IPS-NIHi11 (cell line): ENCODE results near the gene CFAP299.
"Not testable (repeated sequence)": the region's sequence is repeated elsewhere in the genome, so short reads cannot be mapped to it uniquely, and the experiment has no call there.

ENCODE experiments used
- DNase-seq: peaks from one replicate; pipeline ENCODE4 v3.0.0; 2012; ENCODE audit warnings: mixed read lengths, low spot score

Gene CFAP299

GRCh38 chr4:80335554-80336358 lies at the start of gene CFAP299:
Gene CFAP299 (plus strand): TSS chr4:80335730.
- peak; percentile 95 for DNase-seq

GRCh38 chr4:80286451-80286850 lies 49.1 kb upstream of the CFAP299 start:
- no peak for DNase-seq

GRCh38 chr4:80290665-80291064 lies 44.9 kb upstream of the CFAP299 start:
- DNase-seq = not testable (repeated sequence)

GRCh38 chr4:80294206-80294605 lies 41.3 kb upstream of the CFAP299 start:
- DNase-seq = no peak

DNA sequence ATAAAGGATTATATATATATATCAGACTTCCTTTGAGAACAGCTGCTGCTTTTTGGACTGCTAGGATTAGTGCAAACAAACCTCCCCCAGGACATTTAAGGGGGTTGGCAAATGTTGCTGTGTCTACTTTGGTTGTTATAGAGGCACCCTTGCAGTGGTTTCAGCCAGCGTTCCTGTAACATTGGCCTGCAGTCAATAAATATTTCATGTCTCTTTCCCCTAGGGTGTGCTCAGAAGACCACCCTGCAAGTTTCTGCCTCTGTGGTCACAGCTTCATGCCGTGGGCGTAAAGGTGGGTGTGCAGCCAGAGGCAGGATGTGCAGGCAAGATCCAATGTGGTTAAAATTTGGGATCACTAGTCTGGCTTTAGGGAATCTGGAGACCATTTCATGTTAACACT lies 40.2 kb upstream of the CFAP299 start:
- DNase-seq = no peak

DNA sequence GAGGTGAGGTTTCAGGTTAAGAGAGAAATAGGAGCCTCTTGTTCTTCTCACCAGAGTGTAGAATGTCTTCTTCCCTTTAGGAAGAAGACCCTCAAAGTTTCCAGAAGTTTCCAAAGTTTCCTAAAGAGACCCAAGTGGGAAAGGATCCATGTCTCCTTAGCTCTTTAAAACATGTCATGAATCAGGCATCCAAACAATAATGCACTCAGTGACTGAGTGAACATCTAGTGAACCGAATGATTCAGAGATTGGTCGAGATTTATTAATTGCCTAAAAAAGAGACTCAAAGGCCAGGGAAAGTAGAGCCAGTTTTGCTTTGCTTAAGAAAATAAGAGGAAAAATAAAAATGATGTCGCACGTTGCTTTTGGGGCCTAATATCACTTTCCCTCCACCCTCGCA lies 39.7 kb upstream of the CFAP299 start:
- DNase-seq = no peak

GRCh38 chr4:80301884-80302283 lies 33.6 kb upstream of the CFAP299 start:
- no peak for DNase-seq

DNA sequence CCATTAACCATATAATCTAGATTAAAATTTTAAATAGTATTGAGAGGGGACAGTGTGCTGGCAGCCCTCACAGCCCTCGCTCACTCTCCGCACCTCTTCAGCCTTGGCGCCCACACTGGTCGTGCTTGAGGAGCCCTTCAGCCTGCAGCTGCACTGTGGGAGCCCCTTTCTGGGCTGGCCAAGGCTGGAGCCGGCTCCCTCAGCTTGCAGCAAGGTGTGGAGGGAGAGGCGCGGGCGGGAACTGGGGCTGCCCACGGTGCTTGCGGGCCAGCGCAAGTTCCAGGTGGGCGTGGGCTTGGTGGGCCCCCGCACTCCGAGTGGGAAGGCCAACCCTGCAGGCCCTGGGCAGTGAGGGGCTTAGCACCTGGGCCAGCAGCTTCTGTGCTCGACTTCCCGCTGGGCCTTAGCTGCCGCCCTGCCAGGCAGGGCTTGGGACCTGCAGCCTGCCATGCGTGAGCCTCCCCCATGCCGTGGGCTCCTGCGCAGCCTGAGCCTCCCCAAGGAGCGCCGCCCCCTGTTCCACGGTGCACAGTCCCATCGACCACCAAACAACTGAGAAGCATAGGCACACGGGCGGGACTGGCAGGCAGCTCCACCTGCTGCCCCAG lies 32.8 kb upstream of the CFAP299 start:
- DNase-seq = no peak

- DNase-seq = no peak
Observed at GRCh38 chr4:80305466-80305865, 30.1 kb upstream of the CFAP299 start.

GRCh38 chr4:80306260-80306659 lies 29.3 kb upstream of the CFAP299 start:
- DNase-seq = no peak

DNA sequence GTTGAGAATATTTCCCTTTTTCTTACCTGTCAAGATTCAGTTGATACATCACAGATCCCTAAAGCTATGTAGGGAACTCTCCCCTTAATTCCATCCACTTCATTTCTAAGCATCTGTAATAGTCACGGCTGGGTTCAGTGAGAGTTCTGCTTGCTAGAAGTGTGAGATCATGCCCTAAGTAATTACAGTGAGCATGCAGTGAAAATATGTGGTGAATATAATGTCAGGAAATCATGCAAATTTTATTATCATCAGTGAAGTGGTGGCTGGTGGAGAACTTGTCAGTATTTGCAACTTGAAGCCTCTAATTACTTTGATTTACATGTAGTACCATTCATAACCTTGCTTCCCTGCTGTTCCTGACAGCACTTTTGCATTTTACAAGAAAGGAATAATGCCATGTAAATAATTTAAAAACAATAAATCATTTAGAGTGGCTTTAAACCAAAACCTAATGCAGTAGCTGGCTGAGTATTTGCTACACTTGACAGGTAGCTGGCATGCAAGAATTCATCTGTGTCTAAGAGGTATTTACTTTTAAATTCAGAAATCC lies 28.3 kb upstream of the CFAP299 start:
- DNase-seq = peak; percentile 17

- DNase-seq = peak; percentile 24
Observed at GRCh38 chr4:80307774-80308465, 27.6 kb upstream of the CFAP299 start.

DNA sequence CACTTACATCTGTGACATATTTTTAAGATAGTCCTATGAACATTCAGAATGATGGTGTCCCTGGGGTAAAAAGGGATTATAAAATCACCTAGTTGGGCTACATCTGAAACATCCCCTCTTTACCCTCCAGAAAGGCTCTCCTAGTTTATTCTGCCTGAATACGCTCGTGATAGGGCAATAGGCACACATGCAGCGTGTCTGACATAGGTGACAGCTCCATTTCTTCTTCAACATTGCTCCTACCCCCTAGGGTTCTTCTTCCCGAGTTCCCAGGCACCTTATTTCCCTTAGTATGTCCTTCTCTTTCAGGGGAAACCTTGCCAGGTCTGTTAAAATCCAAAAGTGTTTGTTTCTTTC lies 27.1 kb upstream of the CFAP299 start:
- no peak for DNase-seq

DNA sequence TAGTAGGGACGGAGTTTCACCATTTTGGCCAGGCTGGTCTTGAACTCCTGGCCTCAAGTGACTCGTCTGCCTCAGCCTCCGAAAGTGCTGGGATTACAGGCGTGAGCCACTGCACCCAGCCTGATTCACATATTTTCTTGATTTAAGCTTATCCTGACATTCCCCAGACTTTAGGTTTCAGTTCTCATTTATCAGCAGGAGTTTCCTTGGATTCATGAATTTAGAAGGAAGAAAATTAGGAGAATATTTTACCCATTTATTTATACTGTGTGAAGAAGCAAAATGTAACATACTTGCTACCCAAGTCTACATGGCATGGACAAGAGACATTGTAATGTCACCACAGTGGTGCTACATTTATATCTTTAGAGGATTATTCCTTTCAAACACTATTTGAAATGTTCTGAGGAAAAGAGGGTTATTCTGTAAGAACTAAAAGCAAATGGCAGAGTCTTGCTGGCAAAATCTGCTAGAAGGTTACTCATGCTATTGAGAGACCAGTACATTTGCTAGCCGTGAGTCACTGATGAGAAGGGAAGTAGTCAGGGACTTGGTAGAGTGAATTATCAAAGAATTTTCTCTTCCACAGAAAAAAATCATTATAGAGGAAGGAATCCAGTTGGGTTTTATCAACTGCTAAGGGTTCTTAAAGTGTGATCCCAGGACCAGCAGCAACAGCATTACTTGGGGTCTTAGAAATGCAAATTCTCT lies 26.1 kb upstream of the CFAP299 start:
- DNase-seq = no peak

DNA sequence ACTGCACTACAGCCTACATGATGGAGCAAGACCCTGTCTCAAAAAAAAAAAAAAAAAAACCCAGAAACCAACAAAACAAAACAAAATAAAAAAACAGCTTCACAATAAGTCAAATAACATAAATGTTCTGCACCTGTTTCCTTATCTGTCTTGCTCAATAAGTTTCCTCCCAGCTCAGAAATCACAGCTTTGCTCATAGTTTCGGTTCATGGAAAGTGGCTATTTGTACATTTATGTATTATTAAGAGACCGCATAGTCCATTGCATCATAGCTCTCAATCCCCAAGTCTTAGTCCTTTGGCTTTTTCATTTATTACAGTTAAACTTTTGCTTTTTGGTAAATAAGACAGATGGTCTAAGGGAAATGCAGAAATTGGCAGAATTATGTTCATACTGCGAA lies 24.4 kb upstream of the CFAP299 start:
- no peak for DNase-seq

DNA sequence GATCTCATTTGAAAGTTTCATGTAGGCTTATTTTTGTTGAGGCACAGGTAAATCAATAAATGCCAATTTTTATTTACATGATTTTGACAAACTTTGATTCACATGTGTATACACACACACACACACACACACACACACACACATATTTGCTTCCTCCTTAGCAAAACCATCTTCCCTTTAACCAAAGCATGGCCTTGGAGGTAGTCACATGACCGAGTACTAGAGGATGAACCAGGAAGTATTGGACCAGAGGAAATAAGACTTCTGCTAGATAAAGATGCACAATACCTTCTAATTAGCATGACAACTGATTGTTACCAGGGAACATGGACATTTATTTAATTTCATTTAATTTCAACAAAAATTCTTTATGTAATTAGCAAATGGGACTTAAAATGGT lies 23.4 kb upstream of the CFAP299 start:
- no peak for DNase-seq

DNA sequence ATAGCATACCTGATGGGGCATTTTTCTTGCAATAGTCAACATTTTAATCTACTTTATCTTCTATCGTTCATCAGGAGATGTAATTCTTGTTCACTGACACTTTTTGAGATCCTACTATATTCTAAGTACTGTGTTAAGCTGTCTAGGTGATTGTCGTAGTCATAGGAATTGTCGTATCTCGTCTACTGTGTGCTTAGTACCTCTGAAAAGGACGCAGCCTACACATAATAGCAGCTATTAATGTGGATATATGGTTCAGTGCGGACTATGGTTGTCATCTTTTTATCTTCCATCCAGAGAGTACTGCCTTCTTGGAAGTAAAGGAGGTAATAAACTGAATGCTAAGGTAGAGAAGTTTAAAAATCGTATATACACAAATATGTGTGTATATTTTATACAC lies 21.9 kb upstream of the CFAP299 start:
- DNase-seq = no peak

GRCh38 chr4:80315848-80316247 lies 19.7 kb upstream of the CFAP299 start:
- not testable (repeated sequence) for DNase-seq

GRCh38 chr4:80321341-80321740 lies 14.2 kb upstream of the CFAP299 start:
- DNase-seq = no peak

DNA sequence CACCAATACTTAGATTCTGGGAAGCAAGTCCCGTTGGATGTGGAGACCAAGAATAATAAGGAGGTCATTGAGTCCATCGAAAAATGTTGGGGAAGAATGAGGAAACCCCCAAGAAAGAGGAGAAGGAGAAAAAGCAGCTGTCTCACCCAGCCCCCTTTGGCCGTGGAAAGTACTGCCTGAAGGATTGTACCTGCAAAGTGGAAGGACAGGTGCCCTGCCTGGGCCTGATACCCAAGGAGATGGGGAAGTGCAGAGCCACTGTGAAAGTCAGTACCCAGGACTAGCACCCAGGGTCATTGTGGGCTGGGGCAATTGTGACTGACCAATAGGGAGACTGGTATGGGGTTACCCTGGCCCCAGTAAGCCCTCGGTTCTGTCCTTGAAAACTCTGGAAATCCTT lies 13.8 kb upstream of the CFAP299 start:
- DNase-seq = no peak

- no peak for DNase-seq
Observed at GRCh38 chr4:80322716-80323115, 12.8 kb upstream of the CFAP299 start.

- DNase-seq = no peak
Observed at GRCh38 chr4:80324171-80324570, 11.4 kb upstream of the CFAP299 start.
